Fibroblast of skin of right biceps (primary cell): ENCODE measurements around the gene PSD4.

Experiments used
- DNase-seq: peaks from one replicate; pipeline ENCODE4 v3.0.0-alpha.2; 2013

The PSD4 gene

GRCh38 chr2:113209646-113210171, 35.9 kb downstream of the PSD4 start:
- DNase-seq: no peak

DNA sequence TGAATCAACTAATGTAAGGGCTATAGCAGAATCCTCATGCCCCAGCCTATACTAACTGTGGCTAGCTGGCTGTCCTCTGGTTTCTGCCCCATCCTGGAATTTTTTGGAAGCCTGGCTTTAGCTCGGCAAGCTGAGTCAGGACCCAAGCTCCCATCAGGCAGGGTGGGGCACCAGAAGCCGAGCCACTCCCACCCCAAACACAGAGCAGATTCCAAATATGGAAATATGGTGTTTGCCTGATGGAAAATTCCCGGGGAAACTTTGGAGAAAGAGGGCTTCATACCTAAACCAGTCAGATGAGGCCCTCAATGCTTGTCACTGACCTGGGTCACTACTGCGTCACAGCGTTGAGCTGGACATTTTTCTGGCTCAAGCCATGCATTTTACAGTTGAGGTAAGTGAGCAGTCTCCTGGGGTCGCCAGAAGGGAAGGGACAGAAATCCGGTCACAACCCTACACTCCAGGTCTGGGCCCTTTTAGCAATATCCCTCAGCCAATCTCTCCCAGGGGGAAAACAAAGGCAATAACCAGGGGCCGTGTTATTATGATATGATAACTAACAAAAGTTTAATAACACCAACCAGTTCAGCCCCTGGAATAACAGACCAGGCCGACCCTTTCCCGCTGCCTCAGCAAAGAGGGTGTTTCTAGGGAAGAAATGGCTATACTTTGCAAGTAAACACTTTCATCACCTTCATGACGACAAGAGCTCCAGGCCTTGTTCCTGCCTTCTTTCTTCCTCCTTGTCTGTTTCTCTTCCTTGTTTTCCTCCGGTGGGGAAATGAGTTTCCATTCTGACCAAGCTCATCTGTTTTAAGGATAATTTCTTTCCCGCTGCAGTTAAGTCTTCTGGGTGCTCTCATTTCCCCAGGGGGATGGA, 37.7 kb downstream of the PSD4 start:
- peak; percentile 86 for DNase-seq

DNA sequence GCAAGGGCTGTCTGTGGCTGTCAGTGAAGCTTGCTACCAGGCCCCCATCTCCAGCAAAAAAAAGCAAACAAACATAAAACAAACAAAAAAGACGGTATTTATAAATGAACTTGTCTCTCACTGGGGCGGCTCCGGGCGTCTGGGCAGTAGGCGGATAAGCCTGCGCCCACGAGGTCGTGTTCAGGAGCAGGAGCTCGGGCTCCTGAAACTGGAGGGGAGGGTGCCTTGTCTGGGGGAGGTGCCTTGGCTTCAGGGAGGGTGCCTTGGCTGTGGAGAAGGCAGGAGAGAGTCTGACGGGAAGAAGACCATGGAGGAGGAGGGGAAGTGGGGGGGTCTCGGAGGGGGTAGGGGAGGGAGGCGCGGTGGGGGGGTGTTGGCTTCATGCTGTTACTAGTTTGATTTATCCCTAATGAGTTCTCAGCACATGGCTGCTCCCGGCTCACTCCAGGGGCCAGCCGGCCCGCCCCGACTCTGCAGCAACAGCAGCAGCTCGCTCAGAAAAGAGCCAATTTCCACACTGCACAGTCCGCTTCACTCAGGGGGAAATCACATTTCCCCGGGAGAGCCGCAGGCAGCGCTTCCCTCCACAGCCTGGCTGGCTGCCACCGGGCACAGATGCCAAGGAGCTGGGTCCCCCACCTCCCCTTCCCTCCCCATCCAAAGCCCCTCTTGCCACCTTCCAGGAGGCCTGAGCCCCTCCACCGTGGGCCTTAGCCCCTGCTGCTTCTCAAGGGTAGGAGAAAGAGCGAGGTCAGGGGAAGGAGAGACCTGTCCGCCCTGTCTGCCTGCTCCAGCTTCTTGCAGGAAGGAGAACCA, 38.7 kb downstream of the PSD4 start:
- peak; percentile 38 for DNase-seq

DNA sequence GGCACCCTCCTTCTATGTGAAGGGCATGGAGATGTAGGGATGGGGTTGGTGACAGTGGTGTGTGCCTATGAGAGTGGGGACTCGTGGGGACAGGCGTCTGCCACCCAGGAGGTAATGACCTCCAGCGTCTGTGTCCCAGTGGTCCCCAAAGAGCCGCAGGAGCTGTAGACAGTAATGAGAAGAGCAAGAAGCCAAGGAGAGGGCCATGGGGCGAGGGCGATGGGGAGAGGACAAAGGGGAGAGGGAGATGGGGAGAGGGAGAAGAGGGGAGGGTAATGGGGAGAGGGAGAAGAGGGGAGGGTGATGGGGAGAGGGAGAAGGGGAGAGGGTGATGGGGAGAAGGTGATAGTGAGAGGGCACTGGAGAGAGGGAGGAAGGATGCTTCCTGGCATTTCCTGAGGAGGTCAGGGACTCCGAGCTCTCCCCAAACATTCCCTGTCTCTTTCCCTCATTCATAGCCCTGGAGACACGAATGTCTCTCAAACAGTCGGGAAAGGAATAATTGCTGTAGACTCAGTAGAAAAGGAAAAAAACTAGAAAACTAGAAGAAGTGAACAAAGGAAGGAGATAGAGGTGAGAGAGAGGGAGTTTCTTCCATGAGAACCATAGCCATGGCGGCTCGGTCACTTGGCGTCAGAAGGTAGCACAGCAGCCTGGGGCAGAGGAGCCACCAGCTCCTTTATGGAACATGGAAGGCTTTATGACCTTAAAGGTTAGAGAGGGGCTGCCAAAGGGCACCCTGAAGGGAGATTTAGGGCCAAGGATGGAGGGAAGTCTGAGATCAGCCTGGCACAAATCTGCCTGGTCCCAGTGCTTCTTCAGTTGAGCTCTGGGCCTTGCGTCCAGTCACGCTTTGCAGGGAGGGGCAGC, 39.5 kb downstream of the PSD4 start:
- DNase-seq: no peak

GRCh38 chr2:113214141-113214540, 40.4 kb downstream of the PSD4 start:
- DNase-seq: no peak

DNA sequence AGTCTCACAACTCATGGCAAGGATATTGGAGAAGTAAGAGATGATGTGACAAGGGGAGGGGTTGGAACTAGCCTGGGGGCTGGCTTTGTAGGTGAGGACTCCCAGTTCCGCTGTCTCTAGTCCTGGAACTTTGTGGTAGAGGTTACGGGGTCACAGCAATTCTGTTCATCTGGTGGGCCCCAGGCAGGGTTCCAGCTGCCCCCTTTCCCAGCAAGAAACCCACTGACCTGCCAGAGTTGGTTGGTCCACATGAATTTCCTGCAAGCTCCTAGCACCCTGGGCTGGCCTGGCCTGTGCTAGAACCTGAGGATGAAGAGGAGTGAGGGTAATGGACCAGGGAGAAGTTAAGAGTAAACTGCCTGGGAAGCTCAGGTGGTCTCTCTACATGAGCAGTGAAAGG, 41.3 kb downstream of the PSD4 start:
- no peak for DNase-seq

GRCh38 chr2:113216321-113216720, 42.5 kb downstream of the PSD4 start:
- no peak for DNase-seq

- DNase-seq: no peak
These were observed 43.2 kb downstream of the PSD4 start for GRCh38 chr2:113216891-113217454.

GRCh38 chr2:113217455-113218282, 43.9 kb downstream of the PSD4 start:
- DNase-seq: no peak

DNA sequence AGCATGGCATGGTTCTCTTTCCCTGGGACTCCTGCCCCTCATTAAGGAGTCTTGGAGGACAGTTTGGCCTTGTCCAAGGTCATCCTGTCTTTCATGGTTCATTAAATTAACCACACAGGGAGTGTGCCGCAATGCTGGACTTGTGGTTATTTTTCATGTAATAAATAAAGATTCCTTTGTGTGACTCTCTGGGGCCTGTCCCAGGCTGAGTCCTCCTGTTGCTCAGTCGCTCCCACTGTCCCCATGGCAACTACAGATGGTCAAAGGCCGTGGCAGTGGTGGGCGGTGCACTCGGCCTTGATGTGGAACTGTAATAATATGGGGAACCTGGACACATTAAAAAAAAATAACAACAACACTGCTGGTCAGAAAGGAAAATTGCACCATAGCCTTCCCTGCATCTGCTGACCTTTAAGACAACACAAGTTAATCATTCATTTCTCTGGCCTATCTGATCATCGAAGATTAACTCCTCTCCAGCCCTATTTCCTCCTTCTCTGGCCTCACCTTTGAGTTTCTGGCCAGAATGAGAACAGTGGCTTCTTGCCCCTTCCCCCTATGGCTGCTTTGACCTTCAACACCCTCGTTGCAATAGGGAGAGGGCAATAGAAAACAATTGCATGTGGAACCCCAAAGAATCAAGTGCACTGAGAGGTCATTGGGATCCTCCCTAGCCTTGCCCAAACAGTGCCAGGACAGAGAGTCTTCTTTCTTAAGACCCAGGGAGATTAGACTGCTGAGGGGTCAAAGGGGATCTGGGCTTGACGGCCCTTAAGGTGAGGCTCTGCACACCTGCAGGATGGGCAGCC, 44.7 kb downstream of the PSD4 start:
- no peak for DNase-seq

GRCh38 chr2:113219092-113219441, 45.3 kb downstream of the PSD4 start:
- no peak for DNase-seq

GRCh38 chr2:113219525-113219888, 45.7 kb downstream of the PSD4 start:
- DNase-seq: no peak

GRCh38 chr2:113219889-113220641, 46.3 kb downstream of the PSD4 start:
- peak; percentile 59 for DNase-seq

DNA sequence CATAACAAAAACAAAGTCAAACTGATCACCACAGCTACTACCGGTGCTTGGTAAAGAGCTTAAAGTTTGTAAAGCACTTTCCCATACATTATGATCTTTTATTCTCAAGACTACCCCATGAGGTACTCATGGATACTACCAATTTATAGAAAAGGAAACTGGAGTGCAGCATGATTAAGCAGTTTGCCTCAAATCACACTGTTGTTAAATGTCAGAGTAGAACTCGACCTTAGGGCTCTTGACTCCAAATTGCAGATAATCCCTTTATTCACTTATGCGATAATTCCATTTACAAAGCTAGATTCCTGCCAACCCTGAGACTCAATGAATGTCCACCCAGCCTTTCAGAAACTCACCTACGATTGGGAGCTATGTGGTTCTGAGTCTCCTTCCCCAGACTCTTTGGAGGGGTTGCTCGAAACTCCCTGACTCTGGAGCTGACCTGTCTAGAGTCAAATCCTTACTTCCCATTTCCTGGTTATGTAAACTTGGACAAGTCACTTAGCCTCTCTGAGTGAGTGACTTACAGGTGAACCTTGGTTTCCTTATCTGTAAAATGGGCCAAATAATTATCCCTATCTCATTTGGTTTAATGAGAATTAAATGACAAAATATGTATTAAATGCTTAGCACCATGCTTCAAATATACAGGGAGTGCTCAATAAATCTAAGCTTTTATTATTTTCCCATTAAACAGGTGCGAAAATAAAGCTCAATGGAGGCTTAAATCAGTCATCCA, 47.4 kb downstream of the PSD4 start:
- DNase-seq: no peak

GRCh38 chr2:113221846-113222245, 48.1 kb downstream of the PSD4 start:
- DNase-seq: no peak

- no peak for DNase-seq
These were observed 50.0 kb downstream of the PSD4 start for GRCh38 chr2:113223813-113224212.

DNA sequence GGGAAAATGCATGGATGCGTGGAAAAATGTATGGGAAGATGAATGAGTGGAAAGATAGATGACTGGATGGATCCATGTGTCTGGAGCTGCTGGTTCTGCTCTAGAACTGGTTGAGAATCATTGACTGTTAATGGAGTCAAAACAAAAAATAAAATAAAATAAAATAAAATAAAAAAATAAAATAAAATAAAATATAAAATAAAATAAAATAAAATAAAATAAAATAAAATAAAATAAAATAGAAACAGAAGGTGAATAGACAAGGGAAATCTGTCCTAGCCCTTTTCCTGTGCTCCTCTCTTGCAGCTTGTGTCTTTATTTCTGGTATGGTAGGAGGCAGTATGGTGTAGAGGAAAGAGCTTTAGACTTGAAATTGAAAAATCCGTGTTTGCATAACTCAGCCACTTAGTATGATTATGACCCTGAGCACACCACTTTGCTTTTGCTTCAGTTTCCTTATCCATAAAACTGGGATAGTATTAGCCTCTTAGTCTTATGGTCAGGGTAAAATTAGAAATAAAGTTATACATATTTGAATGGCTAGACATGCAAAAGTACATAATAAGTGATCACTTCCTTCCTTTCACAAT, 51.0 kb downstream of the PSD4 start:
- no peak for DNase-seq
